Mesothelial cell of epicardium (in vitro differentiated cells): ENCODE results near the gene TRIO. TPM values are rescaled to one million over a fixed set of nuclear protein-coding genes. Genes with fewer than 3 reads are reported as not detected.

Experiments used
- DNase-seq, 2 experiments: peaks; one replicate each; pipeline ENCODE4 v3.0.0; 2021; ENCODE audit warnings: low spot score in 2 of 2; ENCODE audit not compliant: unreplicated experiment in 2 of 2
- H3K27ac Mint-ChIP-seq: 2 replicates; pipeline ENCODE4 v1.8.0; 2021; ENCODE audit warnings: mixed read lengths
- H3K27me3 Mint-ChIP-seq: 2 replicates; pipeline ENCODE4 v1.8.0; 2021; ENCODE audit warnings: low read depth, mixed read lengths
- H3K36me3 Mint-ChIP-seq: 2 replicates; pipeline ENCODE4 v1.8.0; 2021; ENCODE audit warnings: mixed read lengths
- H3K4me1 Mint-ChIP-seq: 2 replicates; pipeline ENCODE4 v1.8.0; 2021; ENCODE audit warnings: mixed read lengths
- H3K4me3 Mint-ChIP-seq: 2 replicates; pipeline ENCODE4 v1.8.0; 2021; ENCODE audit warnings: mild to moderate bottlenecking, moderate library complexity, mixed read lengths
- H3K9me3 Mint-ChIP-seq: 2 replicates; pipeline ENCODE4 v1.8.0; 2021; ENCODE audit warnings: mixed read lengths
- total RNA-seq: library from RNA; stranded (reverse); gene quantifications from 3 replicates; pipeline ENCODE4 v1.2.1, GENCODE V29; 2021
- TF ChIP-seq, protein P1 (sequence below): fragments of 200-600 bp; sonication (generic); IDR thresholded peaks from one replicate; pipeline ENCODE4 v1.5.0; 2021; ENCODE audit warnings: antibody characterized with exemption; ENCODE audit not compliant: unreplicated experiment

TRIO gene
- total RNA-seq, 1 donor from 2014 or later = 209 TPM

DNA sequence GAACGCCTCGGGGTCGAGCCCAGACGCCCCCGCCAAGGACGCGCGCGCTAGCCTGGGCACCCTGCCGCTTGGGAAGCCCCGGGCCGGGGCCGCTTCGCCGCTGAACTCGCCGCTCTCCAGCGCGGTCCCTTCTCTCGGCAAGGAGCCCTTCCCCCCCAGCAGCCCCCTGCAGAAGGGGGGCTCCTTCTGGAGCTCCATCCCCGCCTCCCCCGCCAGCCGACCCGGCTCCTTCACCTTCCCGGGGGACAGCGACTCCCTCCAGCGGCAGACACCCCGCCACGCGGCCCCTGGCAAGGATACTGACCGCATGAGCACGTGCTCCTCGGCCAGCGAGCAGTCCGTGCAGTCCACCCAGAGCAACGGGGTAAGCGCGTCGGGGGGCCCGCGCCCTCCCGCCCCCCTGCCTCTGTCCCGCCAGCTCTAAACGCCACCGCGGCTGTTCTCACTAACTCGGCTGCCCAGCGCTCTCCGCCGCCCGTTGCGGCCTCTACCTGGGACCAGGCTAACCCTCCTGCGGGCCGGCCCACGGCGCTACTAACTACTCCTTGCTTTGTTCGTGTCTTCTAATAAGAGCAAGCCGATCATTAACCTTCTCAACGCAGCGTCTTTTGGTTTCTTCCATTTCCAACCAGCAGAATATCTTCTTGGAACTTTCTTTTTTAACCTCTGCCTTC is 344.9 kb downstream of the TRIO start:
- H3K36me3 Mint-ChIP-seq = peaks cover 58% of the 10 kb centered on the region
- H3K27me3 Mint-ChIP-seq = no peaks in the 10 kb centered on the region
- H3K27ac Mint-ChIP-seq = no peak overlapping the region
- H3K4me1 Mint-ChIP-seq = no peaks in the 10 kb centered on the region
- no peak overlapping the region for H3K4me3 Mint-ChIP-seq
- TF ChIP-seq, protein P1, sequence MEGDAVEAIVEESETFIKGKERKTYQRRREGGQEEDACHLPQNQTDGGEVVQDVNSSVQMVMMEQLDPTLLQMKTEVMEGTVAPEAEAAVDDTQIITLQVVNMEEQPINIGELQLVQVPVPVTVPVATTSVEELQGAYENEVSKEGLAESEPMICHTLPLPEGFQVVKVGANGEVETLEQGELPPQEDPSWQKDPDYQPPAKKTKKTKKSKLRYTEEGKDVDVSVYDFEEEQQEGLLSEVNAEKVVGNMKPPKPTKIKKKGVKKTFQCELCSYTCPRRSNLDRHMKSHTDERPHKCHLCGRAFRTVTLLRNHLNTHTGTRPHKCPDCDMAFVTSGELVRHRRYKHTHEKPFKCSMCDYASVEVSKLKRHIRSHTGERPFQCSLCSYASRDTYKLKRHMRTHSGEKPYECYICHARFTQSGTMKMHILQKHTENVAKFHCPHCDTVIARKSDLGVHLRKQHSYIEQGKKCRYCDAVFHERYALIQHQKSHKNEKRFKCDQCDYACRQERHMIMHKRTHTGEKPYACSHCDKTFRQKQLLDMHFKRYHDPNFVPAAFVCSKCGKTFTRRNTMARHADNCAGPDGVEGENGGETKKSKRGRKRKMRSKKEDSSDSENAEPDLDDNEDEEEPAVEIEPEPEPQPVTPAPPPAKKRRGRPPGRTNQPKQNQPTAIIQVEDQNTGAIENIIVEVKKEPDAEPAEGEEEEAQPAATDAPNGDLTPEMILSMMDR = no peak
- no peak for DNase-seq
- no peaks in the 10 kb centered on the region for H3K9me3 Mint-ChIP-seq

DNA sequence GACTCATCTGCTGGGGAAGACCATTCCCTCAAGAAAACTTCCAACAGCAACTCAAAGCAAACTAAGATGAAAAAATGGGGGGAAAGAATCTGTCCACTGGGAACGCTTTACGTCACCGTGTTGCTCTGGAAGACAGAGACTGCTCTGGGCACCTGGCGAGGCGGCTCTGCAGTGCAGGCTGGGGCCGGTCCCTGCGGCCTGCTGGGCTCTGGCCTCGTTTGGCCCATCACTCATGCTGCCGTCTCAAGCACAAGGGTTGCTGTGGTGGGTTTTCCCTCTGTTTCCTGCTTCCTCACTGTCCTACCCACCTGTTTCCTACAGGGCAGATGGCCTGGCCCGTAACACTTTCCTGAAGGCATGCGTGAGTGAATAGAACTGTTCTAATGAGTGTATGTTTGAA is 345.6 kb downstream of the TRIO start:
- no peak overlapping the region for H3K4me3 Mint-ChIP-seq
- no peaks in the 10 kb centered on the region for H3K4me1 Mint-ChIP-seq
- TF ChIP-seq, protein P1 = no peak
- no peak for DNase-seq
- no peaks in the 10 kb centered on the region for H3K9me3 Mint-ChIP-seq
- H3K27ac Mint-ChIP-seq = no peak overlapping the region
- peaks cover 58% of the 10 kb centered on the region for H3K36me3 Mint-ChIP-seq
- H3K27me3 Mint-ChIP-seq = no peaks in the 10 kb centered on the region

DNA sequence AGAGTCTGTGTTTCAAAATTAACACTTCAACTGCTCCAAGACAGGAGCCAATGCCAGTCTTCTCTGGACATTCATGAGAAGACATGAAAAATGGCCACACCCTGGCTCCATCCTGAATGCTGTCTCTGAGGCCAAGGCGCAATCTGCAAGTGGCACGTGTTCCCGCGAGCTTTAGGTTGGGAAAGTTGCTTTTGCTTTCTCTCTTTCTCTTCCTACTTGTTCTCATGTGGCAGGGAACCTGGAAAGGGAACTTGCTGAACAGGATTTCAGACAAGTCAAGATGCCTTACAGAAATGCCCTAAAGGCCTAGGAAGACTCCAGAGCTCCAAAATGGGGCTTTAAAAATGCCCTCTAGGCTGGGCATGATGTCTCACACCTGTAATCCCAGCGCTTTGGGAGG is 346.5 kb downstream of the TRIO start:
- H3K9me3 Mint-ChIP-seq = no peaks in the 10 kb centered on the region
- H3K36me3 Mint-ChIP-seq = peaks cover 56% of the 10 kb centered on the region
- no peaks in the 10 kb centered on the region for H3K27me3 Mint-ChIP-seq

DNA sequence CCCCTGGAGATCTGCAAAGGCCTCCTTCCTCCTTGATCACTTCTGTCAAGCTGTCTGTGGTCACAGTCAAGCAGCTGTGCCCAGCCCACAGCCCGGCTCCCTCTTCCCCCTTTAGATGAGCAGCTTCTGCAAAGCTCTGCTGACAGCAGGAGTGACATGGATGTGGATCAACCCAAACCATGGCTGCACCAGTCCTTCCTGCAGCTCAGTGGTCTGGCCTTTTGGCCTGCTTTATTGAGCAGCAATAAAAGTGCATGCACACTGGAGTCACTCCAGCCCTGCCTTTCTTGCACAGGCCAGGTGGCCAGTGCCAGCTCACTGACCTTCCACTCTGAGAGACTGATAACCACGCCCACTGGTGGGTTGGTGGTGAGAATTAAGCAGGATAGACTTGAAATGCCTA is 347.2 kb downstream of the TRIO start:
- peaks cover 56% of the 10 kb centered on the region for H3K36me3 Mint-ChIP-seq

More for the DNA sequence above, 346.5 kb downstream of the TRIO start:
- H3K27ac Mint-ChIP-seq = no peak overlapping the region
- no peak overlapping the region for H3K4me3 Mint-ChIP-seq
- H3K4me1 Mint-ChIP-seq = no peaks in the 10 kb centered on the region
- TF ChIP-seq, protein P1 = no peak
- no peak for DNase-seq

DNA sequence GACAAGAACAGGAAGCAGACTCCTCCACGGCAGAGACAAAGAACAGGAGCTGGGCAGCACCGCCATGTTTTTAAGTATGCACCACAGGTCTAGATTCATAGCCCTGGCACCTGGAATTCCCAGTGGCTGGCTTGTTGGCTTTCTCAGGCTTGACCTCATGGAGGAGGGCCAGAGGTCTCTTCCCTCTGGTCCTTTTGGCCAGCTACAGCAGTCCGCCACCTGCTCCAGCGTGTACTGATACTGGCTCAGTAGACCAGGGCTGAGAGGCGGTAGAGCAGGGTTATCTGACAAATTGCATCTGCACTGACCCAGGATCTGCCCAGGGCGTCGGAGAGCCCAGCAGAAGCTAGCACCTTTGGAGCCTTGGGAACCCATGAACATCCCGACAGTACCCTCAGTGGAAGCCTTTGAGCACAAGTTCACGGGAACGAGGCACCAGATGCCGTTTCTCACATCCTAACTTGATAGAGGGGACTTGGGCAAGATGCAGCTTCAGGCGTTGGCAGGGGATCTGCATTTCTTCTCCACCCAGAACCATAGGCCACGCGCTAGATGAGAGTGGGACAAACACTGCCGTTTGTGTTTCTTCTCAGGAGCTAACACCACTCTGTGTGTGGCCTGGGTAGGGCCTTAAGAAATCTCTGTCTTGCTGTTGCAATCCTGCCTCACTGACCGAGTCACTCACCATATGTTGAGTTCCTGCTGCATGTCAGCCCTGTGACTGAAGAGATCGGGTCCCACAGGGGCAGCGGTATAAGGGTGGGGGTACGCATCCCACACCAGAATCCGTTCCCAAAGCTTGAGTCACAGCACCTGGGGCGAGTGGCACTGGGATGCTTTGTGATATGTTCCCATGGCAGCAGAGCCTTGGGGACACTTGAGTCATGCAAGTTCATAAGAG is 348.1 kb downstream of the TRIO start:
- TF ChIP-seq, protein P1 = no peak
- H3K27ac Mint-ChIP-seq = no peak overlapping the region
- no peak overlapping the region for H3K4me3 Mint-ChIP-seq
- peaks cover 54% of the 10 kb centered on the region for H3K36me3 Mint-ChIP-seq
- no peaks in the 10 kb centered on the region for H3K4me1 Mint-ChIP-seq
- DNase-seq = no peak
- no peaks in the 10 kb centered on the region for H3K9me3 Mint-ChIP-seq
- H3K27me3 Mint-ChIP-seq = no peaks in the 10 kb centered on the region

More for the DNA sequence above, 347.2 kb downstream of the TRIO start:
- no peak for DNase-seq
- TF ChIP-seq, protein P1 = no peak
- no peaks in the 10 kb centered on the region for H3K9me3 Mint-ChIP-seq
- no peaks in the 10 kb centered on the region for H3K4me1 Mint-ChIP-seq
- no peaks in the 10 kb centered on the region for H3K27me3 Mint-ChIP-seq
- H3K27ac Mint-ChIP-seq = no peak overlapping the region
- H3K4me3 Mint-ChIP-seq = no peak overlapping the region
